ENCODE results near the gene AKR1B15. TPM values are rescaled to one million over a fixed set of nuclear protein-coding genes. Genes with fewer than 3 reads are reported as not detected.
"Not testable (repeated sequence)": the region's sequence is repeated elsewhere in the genome, so short reads cannot be mapped to it uniquely, and the experiment has no call there.

Gene AKR1B15
- total and polyA plus RNA-seq, 12 donors = not detected

GRCh38 chr7:134554417-134554966 lies 5.6 kb downstream of the AKR1B15 start:
- 83 to 89% methylated on average over 7 of the region's 7 CpGs for WGBS, 2 donors
- intact Hi-C loops (cut with DNase I) = no loop called here
- DNase-seq (no peak), ATAC-seq (no peak)
- Histone ChIP-seq H3K9me3 (no peaks in the 10 kb centered on the region), H3K36me3 (no peaks in the 10 kb centered on the region), H3K27me3 (no peaks in the 10 kb centered on the region), H3K4me1 (no peaks in the 10 kb centered on the region), H3K4me3 (no peak overlapping the region), H3K27ac (no peak overlapping the region)
- TF ChIP-seq CTCF (IDR thresholded peaks at IDR 0.05) = no peak

GRCh38 chr7:134557391-134557790 lies 8.5 kb downstream of the AKR1B15 start:
- no peak overlapping the region for H3K27ac ChIP-seq
- TF ChIP-seq CTCF (IDR thresholded peaks at IDR 0.05) = no peak
- 19 to 24% methylated on average over 6 of the region's 6 CpGs for WGBS, 2 donors
- no peaks in the 10 kb centered on the region for H3K36me3 ChIP-seq
- no peaks in the 10 kb centered on the region for H3K27me3 ChIP-seq
- H3K4me3 ChIP-seq = no peak overlapping the region
- intact Hi-C loops (cut with DNase I) = no loop called here
- ATAC-seq (no peak), DNase-seq (no peak)
- H3K9me3 ChIP-seq = peaks cover 0 to 3% (median 0%) of the 10 kb centered on the region in 11 donors
- no peaks in the 10 kb centered on the region for H3K4me1 ChIP-seq

- H3K27me3 ChIP-seq = no peaks in the 10 kb centered on the region
- H3K9me3 ChIP-seq = peaks cover 0 to 3% (median 0%) of the 10 kb centered on the region in 11 donors
- ATAC-seq (no peak), DNase-seq (no peak)
- no peaks in the 10 kb centered on the region for H3K36me3 ChIP-seq
- H3K4me3 ChIP-seq = no peak overlapping the region
- WGBS, 2 donors = 92 to 95% methylated on average over 5 of the region's 5 CpGs
- H3K4me1 ChIP-seq = no peaks in the 10 kb centered on the region
- H3K27ac ChIP-seq = no peak overlapping the region
- TF ChIP-seq CTCF (IDR thresholded peaks at IDR 0.05) = no peak
- intact Hi-C loops (cut with DNase I) = no loop called here
Observed at GRCh38 chr7:134558370-134558769, 9.5 kb downstream of the AKR1B15 start.

GRCh38 chr7:134561616-134562015 lies 12.7 kb downstream of the AKR1B15 start:
- ATAC-seq; intact Hi-C loops (cut with DNase I); H3K9me3 ChIP-seq; H3K27ac ChIP-seq; DNase-seq; H3K36me3 ChIP-seq; H3K4me1 ChIP-seq; H3K27me3 ChIP-seq; H3K4me3 ChIP-seq: not testable (repeated sequence)
- WGBS, 2 donors = 85 to 89% methylated on average over 5 of the region's 5 CpGs

GRCh38 chr7:134562136-134562535 lies 13.2 kb downstream of the AKR1B15 start:
- DNase-seq (no peak), ATAC-seq (no peak)
- no peak overlapping the region for H3K27ac ChIP-seq
- 74 to 76% methylated on average over 6 of the region's 6 CpGs for WGBS, 2 donors
- no peaks in the 10 kb centered on the region for H3K36me3 ChIP-seq
- no peaks in the 10 kb centered on the region for H3K4me1 ChIP-seq
- no peak for TF ChIP-seq CTCF (IDR thresholded peaks at IDR 0.05)
- H3K4me3 ChIP-seq = no peak overlapping the region
- intact Hi-C loops (cut with DNase I) = no loop called here
- peaks cover 0 to 3% (median 0%) of the 10 kb centered on the region in 11 donors for H3K9me3 ChIP-seq
- peaks cover 0 to 3% (median 0%) of the 10 kb centered on the region in 7 donors for H3K27me3 ChIP-seq

GRCh38 chr7:134563398-134563749 lies 14.5 kb downstream of the AKR1B15 start:
- H3K9me3 ChIP-seq; H3K27ac ChIP-seq; ATAC-seq; H3K4me3 ChIP-seq; intact Hi-C loops (cut with DNase I); H3K36me3 ChIP-seq; H3K4me1 ChIP-seq; H3K27me3 ChIP-seq; DNase-seq: not testable (repeated sequence)
- 86 to 100% methylated on average over 2 of the region's 2 CpGs for WGBS, 2 donors
